HG03064 (cell line): ENCODE measurements around the gene ASNS.
A peak's percentile ranks its signal among the peaks of the same experiment; 100 is the strongest.

Experiments
- ATAC-seq: cut with Tn5 transposase; IDR thresholded peaks from one replicate; pipeline ENCODE4 v1.9.1; 2021; ENCODE audit warnings: low read depth; ENCODE audit not compliant: unreplicated experiment

The ASNS gene

DNA sequence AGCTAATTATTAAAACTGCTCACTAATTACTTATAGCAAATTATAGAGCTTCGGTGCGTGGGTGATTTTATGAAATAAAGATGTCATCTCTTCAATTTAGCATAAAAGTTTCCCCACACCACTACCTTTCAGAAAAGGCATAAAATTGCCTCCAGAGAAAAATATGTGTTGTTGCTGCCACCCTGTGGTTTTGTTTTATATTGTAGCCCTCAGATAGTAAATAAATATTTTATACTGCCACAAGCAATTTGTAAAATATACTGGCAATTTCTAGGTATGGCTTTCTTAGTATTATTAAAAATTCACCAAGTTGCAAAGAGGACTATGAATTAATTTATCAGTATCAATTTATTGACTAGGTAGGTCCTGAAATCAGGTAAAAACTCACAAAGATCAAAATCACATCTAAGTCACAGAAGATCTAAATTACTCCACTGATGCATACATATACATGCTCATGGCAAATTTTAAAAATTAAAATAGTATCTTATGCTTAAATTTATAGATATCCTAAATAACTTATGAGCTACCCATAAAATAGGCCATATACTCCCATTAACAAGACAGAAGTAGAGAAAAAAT, 26.5 kb downstream of the ASNS start:
- ATAC-seq = no peak

GRCh38 chr7:97844036-97844435, 28.2 kb downstream of the ASNS start:
- ATAC-seq = no peak

DNA sequence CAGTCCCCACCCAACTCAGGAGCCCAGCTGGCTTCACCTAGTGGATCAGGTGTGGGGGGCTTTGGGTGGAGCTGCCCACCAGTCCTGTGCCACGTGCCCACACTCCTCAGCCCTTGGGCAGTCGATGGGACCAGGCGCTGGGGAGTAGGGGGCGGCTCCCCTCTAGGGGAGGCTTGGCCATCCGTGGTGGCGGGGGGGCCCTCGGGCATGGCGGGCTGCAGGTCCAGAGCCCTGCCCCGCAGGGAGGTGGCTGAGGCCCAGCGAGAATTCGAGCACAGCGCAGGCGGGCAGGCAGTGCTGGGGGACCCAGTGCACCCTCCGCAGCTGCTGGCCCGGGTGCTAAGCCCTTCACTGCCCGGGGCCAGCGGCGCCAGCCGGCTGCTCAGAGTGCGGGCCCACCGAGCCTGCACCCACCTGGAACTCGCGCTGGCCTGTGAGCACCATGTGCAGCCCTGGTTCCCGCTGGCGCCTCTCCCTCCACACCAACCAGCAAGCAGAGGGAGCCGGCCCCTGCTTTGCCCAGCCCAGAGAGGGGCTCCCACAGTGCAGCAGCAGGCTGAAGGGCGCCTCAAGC, 29.3 kb downstream of the ASNS start:
- ATAC-seq = no peak

DNA sequence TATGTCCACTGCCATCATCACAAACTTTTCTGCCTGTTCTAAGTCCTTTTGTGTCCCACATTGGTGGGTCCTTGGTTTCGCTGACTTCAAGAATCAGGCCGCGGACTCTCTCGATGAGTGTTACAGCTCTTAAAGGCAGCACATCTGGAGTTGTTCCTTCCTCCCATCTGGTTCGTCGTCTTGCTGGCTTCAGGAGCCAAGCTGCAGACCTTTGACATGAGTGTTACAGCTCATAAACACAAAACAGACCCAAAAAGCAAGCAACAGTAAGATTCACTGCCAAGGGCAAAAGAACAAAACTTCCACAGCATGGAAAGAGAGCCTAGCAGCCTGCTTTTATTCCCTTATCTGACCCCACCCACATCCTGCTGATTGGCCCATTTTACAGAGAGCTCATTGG, 30.2 kb downstream of the ASNS start:
- no peak for ATAC-seq

DNA sequence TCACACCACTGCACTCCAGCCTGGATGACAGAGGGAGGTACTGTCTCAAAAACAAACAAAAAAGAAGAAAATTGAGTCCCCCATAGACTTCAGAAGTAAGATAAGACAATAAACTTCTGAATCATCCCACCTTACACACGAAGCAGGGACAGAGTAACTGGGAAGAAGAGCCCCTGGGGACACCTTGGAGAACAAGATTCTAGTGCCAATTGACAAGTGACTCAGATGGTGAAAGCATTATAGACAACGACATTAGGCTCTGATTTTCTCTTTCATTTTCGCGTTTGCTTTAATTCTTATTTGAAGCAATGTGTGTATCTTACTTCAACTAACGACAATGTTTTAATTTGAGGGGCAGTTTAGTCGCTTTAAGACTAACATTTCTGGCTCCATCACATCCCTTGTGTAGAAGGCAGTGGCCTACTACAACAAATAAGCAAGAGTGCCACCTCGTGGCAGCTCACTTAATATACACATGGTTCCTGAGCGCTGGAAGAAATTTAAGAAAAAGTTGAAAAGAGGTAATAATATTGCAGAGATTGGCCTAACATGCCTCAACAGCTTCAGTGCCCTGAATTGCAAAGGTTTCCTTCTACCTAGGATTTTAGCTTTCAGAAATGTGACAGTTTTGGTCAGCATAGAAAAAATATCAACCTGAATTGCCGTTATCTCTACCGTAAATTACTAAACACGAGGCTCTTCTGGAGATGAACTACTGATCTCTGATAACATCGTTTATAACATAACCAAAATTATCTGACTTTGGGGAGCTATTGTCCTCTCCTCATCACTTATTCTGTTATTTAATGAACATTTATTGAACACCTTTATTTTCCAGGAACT, 36.7 kb downstream of the ASNS start:
- peak; percentile 79 for ATAC-seq

GRCh38 chr7:97819161-97819560, 53.0 kb downstream of the ASNS start:
- no peak for ATAC-seq

DNA sequence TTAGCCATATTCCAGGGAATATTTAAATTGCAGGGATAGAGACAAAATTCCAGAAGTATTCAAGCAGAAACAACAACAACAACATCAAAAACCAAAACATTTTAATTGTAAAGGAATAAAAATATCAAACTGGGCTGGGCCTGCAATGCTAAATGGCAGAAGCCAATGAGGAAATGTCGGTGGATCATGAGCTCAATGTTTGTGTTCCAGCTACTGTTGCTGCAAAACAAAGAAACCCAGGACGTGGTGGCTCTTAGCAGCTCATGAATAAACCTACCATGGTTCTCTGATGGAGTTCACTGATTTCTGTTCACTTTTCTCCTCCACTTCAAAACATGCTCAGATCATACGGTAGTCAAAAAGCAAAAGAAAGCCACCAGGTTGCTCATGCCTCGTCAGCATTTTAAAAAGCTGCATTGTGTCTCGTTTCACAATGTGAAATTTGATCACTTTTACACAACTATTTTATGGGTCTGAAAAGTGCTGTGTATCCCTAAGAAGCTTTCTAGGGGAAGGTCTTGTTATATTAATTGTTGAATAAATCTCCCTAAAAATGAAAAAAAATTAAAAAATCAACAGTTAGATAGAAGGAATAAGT, 54.0 kb downstream of the ASNS start:
- no peak for ATAC-seq
